Measurements from ENCODE around the gene TRAPPC2L. TPM values are rescaled to one million over a fixed set of nuclear protein-coding genes. Genes with fewer than 3 reads are reported as not detected.

TRAPPC2L gene
- total and polyA plus RNA-seq, 2 of the 13 experiments (the other 11 are each of a cell fraction or from before 2014, with no cell fraction given), result 96.3 to 107 TPM

DNA sequence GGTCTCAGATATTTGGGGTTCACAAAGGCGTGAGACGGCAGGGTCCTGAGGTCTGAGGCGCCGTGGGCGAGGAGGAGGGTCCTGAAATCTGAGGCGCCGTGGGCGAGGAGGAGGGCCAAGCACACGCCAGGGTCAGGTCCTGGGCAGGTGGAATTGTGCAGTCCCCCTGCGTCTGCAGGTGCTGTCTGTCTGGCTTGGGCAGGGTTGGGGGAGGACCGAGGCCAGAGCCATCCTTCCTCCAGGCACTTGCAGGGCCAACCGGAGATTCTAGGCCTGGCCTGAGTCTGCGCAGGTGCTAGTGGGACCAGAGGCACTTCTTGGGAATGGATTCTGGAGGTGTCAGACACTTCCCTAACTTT lies 42.8 kb upstream of the TRAPPC2L start:
- intact Hi-C loops (cut with micrococcal nuclease; ENCODE audit: unreplicated experiment) (loop anchor here (5.0 kb wide), 1 partner anchor 57 kb away; no protein-coding TSS in a partner anchor), in situ Hi-C loops (cut with HindIII; ENCODE audit: extremely low pct_ligation_motif_present, low pct_unique_long_range_greater_than_20kb) (loop anchor here (5.0 kb wide), 1 partner anchor 43 kb away; the partner anchor contains the start of genes GALNS and TRAPPC2L)
- H3K4me1 ChIP-seq (ENCODE audit: insufficient read depth, low read length), result peaks cover 49% of the 10 kb centered on the region
- peaks cover 14% of the 10 kb centered on the region; the same call in 1 of the 2 replicates for H4K20me1 ChIP-seq (ENCODE audit: insufficient read depth, low read length)
- no peak overlapping the region for H3K9ac ChIP-seq (ENCODE audit: insufficient read depth, low read depth, low read length)
- peaks cover 4 to 12% of the 10 kb centered on the region in 2 experiments; a peak in 3 of 5 replicates for H3K36me3 ChIP-seq (replicated peaks in 1 of 2; ENCODE audit: control insufficient read depth in 1 of 2, insufficient read depth in 2 of 2, low read length in 2 of 2)
- no peak overlapping the region for H3K4me3 ChIP-seq (replicated peaks in 1 of 3; ENCODE audit: insufficient read depth in 1 of 3, low read depth in 2 of 3, low read length in 3 of 3)
- H3K9me3 ChIP-seq (ENCODE audit: low read length), result no peaks in the 10 kb centered on the region
- peaks cover 21% of the 10 kb centered on the region for H3K79me2 ChIP-seq (ENCODE audit: insufficient read depth, low read length)
- H2AFZ ChIP-seq (ENCODE audit: low read length), result no peak overlapping the region
- 63% methylated on average over 13 of the region's 13 CpGs for WGBS (ENCODE audit: low lambda C conversion rate)
- ChIA-PET CTCF (ENCODE audit: low intra/inter-chr PET ratio, low total read pairs) (no interaction called here), POLR2A (interaction anchor here (1.6 kb wide), 1 partner anchor 403 kb away, joined by 4 read pairs; the partner anchor contains the start of gene ZNF778)
- no TSS peak for BruUV-seq (replicated peaks)
- peaks cover 0 to 5% of the 10 kb centered on the region in 2 experiments; a peak in 1 of 5 replicates for H3K27me3 ChIP-seq (ENCODE audit: control insufficient read depth in 1 of 2, insufficient read depth in 2 of 2, low read length in 2 of 2)
- FAIRE-seq, result no peak
- H3K27ac ChIP-seq (ENCODE audit: extremely low read length, insufficient read depth, low read length), result no peak overlapping the region
- ATAC-seq, result no peak
- H3K4me2 ChIP-seq (ENCODE audit: low read depth, low read length), result no peak overlapping the region
- no peak for DNase-seq (ENCODE audit: low spot score)
- TF ChIP-seq AGO2 (optimal IDR thresholded peaks at IDR 0.05; ENCODE audit: low read depth, low read length) (peak; percentile 82), ZNF775 (CRISPR knock-in tag; IDR thresholded peaks at IDR 0.05; ENCODE audit: borderline replicate concordance) (no peak), ZC3H13 (CRISPR knock-in tag; IDR thresholded peaks at IDR 0.05) (peak; percentile 43; the same call in 1 of the 2 replicates), ZNF577 (CRISPR knock-in tag; IDR thresholded peaks at IDR 0.05; ENCODE audit: borderline replicate concordance, low read depth) (no peak), SMAD3 (CRISPR knock-in tag; IDR thresholded peaks at IDR 0.05) (no peak), HNRNPK (IDR thresholded peaks at IDR 0.05; ENCODE audit: low read depth, low read length, poor library complexity, severe bottlenecking) (no peak), MZF1 (CRISPR knock-in tag; IDR thresholded peaks at IDR 0.05; ENCODE audit: borderline replicate concordance) (no peak), HNRNPH1 (optimal IDR thresholded peaks at IDR 0.05; ENCODE audit: low read depth, low read length) (peak; percentile 26), KDM2A (CRISPR knock-in tag; IDR thresholded peaks at IDR 0.05; ENCODE audit: borderline replicate concordance, low read depth) (peak; percentile 68; the same call in 1 of the 2 replicates), ATF6 (CRISPR knock-in tag; conservative IDR thresholded peaks at IDR 0.05) (no peak), ZNF224 (CRISPR knock-in tag; IDR thresholded peaks at IDR 0.05) (no peak), EP300 (IDR thresholded peaks at IDR 0.05; ENCODE audit: low read depth in 2 of 2, low read length in 2 of 2) (no peak), EP300 (CRISPR knock-in tag; IDR thresholded peaks at IDR 0.05; ENCODE audit: borderline replicate concordance) (no peak), ARHGAP35 (CRISPR knock-in tag; IDR thresholded peaks at IDR 0.05; ENCODE audit: borderline replicate concordance) (no peak), ZUFSP (CRISPR knock-in tag; IDR thresholded peaks at IDR 0.05; ENCODE audit: borderline replicate concordance) (no peak), AGO1 (IDR thresholded peaks at IDR 0.05; ENCODE audit: low read depth, low read length, poor library complexity, severe bottlenecking) (peak; percentile 96), TBL1XR1 (IDR thresholded peaks at IDR 0.05; ENCODE audit: borderline replicate concordance, low read length, partially characterized antibody) (no peak), MEIS2 (CRISPR knock-in tag; IDR thresholded peaks at IDR 0.05) (no peak)

Data from HepG2 (cell line).